Stimulated activated CD4-positive, alpha-beta T cell treated with anti-CD3 and anti-CD28 coated beads, Interleukin-15, amount 100 ng/mL, for 1 hour (primary cell): ENCODE data around the gene PRDM16.

Experiments used
- DNase-seq, 2 donors: peaks; one replicate each; pipeline ENCODE4 v3.0.0-alpha.2; 2020; ENCODE audit warnings: low read depth in 1 of 2, low spot score in 1 of 2

The PRDM16 gene

DNA sequence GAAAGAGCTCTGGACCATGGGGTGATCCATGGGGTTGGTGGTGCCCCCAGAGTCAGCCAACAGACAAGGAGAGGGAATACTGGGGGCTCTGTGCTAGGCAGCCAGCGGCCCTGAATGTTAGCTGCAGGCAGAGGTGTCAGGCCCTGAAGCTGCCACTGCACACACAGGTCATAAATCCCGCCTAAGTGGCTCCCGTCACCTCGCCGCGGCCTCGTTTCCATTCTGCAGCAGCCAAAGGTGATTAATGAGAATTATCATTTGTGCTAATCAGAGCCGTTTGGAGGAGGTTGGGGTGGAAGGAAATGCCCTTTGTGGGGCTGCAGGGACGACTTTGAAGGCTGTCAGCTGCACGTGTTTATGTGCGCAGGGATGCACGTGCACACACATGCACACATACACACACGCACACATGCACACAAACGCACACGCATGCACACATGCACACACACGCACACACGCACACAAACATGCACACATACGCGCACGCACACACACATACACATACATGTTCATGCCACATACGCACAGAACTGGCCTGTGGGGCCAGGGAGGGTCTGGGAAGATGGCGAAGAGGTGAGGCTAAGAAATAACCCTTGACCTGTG lies 296.6 kb downstream of the PRDM16 start:
- DNase-seq: no peak

DNA sequence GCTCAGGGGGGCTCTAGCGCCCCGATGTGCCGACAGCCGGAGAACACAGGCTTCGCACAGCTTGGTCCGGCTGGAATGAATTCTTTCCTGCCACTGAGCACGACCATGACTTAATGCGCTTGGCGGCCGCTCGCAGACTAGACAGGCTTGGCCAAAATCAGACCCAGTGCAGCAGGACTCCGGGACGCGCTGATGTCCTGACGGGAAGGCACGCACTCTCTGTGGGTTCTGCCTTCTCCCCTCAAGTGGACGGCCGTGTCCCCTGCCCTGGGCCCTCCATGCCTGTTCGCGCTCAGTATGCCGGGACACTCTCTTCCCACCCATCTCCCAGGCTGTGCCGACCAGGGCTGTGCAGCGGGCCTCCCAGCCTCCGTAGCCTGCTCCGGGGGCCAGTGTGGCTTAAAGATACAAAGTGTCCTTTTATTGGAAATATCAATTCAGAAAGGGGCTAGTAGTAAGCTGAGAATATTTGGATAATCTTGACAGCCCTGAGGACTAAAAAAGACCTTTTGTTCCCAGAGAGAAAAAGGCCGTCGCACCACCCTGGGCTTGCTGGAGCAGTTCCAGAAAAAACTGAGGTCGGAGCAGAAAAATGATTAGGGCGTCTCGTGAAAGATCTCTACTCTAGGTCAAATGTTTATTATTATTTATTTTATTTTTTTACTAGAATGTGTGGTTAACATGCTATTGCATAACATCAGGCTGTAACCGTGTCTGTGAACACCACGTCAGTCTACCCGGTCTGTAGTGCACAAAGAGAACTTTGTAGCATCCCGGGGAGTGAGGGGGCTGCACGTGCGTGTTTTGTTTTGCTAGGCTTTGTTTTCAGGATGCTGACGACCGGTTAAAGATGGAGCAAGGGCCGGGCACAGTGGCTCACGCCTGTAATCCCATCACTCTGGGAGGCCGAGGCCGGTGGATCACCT lies 297.4 kb downstream of the PRDM16 start:
- no peak for DNase-seq

DNA sequence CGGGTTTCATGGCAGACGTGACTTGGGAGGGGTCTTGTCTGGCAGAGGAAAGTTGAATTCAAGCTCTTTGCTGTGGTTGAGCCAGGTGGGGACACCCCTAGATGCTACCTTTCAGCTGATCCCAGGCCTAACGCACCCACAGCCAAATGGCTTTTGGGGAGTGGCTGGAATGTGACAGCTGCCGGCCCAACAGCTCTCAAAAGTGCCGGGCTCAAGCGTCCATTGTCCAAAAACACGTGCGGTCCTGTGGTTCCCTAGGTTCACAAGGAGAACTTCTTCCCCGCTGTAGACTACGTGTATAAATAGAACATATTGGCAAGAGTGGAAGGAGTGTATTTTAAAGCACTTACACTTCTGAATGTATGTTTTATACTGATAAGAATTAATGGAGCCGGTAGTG lies 298.4 kb downstream of the PRDM16 start:
- no peak for DNase-seq

DNA sequence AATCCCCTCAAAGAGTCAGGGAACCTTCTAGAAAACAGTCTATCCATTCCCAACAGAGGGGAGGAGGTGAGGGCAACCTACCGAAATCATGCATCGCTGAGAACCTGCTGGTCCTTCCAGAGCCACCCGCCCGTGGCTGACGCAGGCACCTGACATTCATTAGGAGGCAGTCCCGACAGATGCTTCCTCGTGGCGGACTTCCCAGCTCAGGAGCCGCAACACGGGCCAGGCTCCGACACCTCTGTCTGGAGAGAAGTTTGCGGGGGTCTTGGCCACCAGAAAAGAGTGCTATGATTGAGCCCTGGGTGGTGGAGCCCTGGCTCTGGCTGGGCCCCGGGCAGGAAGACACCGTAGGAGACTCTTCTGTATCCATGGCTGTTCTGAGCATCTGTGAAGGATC lies 299.1 kb downstream of the PRDM16 start:
- DNase-seq: no peak

DNA sequence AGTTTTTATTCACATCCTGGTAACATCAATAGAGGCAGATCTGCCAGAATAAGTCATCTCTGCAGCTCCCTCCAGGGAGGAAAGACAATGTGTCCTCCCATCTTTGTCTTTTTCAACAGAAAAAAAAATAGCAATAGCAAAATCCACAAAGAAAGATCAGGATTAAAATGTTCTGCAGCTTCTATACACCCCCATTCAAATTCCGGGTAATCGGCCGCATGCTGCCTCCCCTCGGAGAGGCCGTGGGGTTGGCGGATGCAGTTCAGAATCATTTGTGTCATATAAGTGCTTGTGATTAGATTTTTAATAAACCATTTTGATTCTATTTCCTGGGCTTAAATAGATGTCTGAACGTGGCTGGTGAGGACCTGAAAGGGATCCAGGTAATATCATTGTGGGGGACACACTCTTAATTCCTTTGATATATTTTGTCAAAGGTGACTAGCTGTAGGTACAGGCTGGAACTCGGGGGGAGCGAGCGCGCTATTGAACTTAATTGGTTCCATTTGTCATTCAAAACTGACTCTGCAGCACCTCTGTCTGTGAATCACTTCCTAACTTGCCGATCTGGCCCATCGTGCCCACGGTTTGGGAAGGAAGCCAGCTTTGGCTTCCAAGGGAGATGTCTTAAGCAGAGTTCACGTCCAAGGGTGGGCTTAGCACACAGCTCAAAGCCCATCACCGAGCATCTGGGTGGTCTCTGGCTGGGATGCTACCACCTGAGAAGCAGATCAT lies 299.9 kb downstream of the PRDM16 start:
- no peak for DNase-seq

DNA sequence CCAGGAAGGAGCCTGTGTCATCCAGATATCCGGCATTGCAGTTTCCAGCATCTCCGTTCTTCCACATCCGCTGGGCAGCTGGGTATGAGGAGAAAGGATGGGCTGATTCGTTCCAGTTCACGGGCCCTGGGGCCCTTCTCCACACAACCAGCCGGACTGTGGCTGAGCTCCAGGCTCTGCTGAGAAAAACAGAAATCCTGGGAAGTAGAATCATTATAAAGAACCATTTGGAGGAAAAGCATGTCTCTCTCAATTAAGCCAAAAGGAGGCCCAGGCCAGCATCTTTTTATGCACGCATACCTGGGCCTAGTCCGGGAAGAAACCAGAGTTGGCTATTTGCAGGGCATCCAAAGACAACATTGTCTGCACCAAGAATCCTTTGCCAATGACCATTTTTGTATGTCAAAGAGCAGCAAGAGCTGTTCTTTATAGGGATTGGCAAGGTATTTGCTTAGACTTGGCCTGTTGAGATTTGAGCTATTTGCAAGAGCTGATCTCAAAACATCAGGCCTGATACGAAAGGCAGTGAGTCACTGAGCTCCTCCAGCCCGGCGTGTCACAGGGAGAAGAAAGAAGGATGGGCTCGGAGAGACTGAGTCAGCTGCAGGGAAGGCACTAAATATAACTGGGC lies 300.6 kb downstream of the PRDM16 start:
- DNase-seq: no peak

DNA sequence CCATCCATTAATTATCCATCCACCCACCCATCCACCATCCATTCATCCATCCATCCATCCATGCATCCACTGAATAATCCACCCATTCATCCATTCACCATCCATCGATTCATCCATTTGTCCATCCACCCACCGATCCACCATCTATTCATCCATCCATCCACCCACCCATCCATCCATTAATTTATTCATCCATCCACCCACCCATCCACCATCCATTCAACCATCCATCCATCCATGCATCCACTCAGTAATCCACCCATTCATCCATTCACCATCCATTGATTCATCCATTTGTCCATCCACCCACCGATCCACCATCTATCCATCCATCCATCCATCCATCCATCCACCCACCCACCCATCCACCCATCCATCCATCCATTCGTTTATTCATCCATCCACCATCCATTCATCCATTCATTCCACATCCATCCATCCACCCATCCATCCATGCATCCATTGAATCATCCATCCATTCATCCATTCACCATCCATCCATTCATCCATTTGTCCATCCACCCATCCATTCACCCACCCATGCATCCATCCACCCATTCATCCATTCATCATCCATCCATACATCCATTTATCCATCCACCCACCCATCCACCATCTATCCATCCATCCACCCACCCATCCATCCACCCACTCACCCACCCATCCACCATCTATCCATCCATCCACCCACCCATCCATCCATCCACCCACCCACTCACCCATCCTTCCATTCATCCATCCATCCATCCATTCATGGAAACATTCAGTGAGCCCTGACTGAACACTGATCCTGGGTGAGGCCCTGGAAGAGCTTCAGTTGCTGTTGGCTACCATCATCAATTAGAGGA lies 302.1 kb downstream of the PRDM16 start:
- no peak for DNase-seq

DNA sequence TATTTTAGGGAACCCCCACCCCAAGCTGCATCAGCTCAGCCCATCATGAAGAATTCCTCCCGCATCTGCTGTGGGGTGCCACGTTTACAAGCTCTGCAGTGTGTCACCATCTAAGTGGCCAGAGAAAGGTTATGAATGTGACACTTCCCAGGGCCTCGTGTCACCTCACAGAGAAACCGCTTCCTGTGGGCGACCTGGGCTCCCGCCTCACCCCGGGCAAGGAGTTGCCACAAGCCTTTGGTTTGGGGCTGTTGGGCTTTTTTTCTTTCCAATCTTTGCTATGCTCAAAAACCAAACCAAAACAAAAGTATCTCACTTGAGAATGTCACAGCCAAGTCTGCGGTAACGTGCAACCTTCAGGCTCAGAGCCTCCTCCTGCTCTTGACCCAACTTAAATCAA lies 303.3 kb downstream of the PRDM16 start:
- no peak for DNase-seq

DNA sequence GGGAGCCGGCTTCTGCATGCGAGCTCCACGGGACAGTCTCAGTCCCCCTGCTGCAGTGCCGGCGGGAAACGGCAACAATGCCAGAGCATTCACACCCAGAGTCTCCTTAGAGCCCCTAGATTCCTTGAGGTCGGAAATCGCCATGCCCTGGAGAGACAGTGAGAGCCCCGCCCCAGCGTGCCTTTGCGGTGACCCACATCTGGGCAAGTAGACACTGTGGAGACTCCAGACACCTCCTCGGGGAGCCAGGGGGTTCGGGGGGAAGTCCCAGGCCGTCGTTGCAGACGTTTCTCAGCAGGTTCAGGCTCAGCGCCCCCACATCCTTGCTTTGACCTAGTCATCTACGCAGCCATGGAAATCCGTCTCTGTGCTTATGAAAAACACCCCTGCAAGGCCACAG lies 304.2 kb downstream of the PRDM16 start:
- no peak for DNase-seq

DNA sequence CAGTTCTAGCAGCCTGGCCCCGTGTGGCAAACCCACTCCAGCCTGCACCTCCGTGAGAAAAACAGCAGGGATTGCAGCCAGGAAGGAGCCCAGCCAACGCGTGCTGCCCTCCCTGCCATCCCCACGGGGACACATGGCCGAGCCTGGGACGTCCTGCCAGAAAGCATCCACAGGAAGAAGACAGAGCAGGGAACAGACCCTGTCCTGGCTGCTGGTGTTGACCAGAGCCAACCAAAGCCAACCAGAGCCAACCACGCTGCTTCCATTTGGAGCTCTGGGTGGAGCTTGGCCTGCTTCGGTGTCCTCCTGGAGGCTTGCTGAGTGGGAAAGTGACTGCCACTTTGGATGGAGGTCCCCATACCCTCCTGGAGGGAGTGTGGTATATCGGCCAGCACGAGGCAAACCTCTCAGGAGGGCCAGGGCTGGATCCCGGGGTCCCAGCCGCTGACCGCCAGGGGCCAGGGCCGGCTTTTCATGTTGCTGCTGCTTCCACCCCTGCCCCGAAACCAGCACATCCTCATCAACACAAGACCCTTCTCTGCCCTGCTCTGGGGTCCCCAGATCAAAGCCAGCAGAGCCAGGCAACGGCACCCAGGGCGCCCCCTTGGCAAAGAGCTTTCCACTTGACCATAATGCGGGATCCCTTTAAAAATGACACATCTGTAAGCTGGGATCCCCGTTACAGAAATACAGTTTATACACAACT lies 304.9 kb downstream of the PRDM16 start:
- no peak for DNase-seq

DNA sequence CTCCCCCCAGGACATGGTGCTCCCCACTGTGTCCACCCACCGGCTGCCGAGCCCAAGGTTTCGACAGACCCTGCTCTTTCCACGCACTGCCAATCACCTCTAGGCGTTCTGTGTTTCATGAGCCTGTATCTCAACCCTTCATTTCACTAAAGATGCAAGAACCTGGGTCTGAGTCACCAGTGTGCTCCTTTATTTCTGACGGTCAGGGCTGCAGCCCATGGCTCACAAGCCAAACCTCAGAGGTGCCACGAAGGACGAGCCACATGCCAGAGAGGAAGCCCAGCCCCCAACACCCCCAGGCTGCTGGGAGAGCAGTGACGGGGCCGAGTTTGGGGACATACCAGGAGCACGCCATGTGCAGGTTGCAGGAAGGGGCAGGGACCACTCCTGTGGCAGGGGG lies 306.2 kb downstream of the PRDM16 start:
- DNase-seq: no peak

DNA sequence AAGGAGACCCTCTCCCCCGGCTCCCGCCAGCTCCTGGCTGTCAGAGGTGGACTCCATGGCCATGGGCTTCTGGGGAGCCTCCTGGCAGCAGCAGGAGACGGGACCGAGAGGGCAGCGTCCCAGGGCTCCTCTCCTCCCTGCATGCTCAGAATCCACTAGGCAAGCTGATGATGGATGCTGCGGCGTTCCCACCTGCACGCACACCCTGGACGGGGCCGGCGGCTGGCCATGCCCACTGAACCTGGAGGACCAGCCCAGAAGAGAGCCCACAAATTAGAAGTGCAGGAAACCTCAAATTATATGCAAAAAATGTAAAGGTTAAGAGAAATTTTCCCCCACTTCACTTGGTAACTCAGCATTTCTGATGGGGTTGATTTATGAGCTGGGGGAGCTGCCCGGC lies 308.2 kb downstream of the PRDM16 start:
- no peak for DNase-seq

DNA sequence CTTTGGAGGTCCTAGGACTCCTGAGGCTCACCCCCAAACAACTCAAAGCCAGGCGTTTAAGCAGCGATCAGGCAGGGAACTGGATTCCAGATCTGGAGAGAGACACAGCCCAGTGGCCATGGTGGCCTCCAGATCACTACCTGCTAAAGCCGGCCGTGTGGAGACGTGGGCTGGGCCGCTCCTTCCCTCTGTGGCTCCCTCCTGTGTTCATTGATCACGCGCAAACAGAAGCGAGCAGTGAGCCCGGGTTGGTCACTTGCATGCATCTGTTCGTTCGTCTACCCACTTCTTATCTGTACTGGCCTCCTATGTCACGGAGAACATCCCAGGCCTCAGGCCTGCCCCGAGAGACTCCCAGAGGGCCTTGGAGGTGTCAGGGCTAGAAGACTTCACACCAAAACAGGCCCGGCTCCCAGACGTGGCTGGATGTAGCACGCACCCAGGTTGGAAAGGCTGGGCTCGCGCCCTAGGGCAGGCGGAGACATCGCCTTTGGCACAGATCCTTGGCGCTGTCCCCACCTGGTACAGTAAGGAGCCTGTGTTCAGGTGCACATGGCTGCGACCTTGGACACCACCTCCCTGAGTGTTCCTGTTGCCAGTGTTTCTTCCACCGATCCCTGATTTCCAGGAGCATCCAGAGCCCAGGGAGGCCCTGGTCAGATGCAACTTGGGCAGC lies 308.7 kb downstream of the PRDM16 start:
- no peak for DNase-seq

DNA sequence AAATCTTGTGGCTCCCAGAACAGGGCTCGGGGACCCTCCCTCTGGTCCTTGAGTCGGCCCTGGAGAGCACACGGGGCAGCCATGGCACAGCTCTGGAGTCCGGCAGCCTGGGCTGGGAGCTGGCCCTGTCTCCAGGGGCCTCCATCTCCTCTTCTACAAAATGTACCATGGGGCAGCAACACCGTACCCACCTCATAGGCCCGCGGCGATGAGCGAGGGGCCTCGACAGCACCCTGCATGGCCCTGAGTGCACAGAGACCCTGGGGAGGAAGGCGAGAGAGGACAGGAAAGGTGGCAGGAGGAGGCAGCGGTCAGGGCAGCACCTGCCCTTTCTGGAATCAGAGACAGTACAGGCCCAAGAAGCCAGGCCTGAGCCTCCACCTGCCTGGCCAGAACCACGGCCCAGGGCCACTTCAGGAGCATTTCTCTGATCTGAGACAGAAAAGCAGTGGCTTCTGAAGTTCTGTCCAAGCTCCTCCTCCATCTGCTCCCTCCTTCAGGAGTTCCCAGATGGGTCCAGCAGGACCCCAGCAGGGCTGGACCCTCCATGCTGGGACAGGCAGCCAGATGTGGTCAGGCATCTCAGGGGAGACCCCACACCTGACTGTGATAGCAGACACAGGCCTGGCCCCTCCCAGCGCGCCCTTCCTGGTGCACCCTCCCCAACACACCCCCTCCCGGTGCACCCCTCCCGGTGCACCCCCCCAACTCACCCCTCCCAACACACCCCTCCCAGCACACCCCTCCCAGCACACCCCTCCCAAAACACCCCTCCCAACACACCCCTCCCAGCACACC lies 309.6 kb downstream of the PRDM16 start:
- DNase-seq: no peak

DNA sequence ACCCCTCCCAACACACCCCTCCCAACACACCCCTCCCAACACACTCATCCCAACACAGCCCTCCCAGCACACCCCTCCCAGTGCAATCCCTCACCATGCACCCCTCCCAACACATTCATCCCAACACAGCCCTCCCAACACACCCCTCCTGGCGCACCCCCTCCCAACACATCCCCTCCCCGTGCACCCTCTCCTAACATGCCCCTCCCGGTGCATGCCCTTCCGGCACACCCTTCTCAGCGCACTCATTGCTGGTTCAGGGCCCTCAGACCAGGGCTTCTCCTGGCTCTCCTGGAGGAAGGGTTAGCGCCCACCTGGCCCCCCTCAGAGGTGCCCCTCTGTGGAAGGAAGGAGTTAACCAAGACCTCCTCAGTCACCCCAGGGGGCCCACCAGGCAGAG lies 310.9 kb downstream of the PRDM16 start:
- DNase-seq: no peak

DNA sequence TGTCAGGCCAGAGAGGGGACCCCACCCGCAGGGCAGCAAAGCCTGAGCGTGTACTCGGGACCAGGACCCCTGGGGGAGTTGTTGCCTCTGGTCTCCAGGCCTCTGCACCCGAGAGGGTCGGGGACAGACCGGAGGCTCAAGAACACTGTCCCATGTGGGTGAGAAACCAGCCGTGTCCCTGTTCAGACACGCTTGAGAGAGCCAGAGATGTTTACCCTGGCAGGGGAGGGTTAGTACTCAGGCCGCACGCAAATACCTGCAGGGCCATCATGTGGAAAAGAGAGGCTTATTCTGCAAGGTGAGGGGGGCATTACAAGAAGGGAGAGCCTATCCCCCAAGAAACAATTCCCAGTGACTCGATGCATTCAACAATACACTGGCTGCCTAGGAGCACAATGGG lies 311.5 kb downstream of the PRDM16 start:
- DNase-seq: no peak

DNA sequence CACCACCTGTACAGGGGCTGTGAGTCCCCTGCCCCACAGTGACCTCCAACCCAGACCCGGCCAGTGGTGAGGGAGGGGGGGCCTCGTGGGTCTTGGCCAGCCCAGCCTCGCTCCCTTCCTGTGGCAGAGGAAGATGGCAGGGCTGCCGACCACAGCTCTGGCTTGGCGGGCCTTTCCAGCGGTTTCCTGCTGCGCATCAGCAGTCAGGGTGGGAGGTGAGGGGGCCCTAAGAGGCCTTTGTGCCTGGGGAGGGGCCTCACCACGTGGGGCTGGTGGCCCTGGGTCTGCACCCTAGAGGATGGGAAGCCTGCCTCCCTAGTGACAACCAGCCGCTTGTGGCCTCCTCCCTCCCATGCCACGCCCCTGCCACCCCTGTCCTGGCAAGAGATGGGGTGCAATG lies 312.9 kb downstream of the PRDM16 start:
- DNase-seq: no peak

DNA sequence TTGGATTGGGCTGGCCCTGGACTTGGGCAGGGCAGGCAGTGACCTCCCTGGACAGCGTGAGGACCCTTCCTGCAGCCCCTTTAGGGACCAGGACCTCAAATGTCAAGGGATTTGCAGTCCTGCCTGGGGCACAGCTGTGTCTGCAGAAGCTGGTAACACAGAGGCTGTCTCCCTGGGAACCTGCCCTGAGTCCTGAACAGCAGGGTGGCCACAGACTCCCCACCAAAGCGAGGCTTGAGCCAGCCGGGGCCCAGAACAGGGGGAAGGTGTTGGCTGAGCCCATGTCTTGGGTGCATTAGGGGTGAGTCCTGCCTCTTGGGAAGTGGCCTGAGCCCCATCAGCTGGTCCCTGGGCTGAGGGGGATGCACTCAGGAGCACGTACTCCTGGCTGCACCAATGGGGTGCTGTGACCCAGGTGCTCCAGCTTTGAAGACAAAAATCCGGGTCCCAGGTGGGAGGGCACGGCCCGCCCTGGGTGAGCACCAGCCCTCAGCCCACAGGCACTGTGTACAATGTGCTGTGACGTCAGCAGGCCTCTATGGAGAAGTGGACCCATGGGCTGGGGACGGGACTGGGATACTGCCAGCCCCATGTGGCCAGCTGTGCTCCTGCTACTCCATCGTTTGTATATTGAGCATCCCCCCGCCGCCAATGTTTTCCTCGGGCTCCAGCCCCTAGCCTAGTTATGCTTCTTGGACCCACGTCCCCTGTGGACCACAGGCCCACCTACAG lies 313.5 kb downstream of the PRDM16 start:
- DNase-seq: no peak
